ENCODE results near the gene ATOX1.
"Not testable (repeated sequence)": the region's sequence is repeated elsewhere in the genome, so short reads cannot be mapped to it uniquely, and the experiment has no call there.

ATOX1 gene

GRCh38 chr5:151737431-151737830 is 21.0 kb downstream of the ATOX1 start:
- Histone ChIP-seq H3K27me3 (ENCODE audit: insufficient read depth, low read depth, severe bottlenecking) (no peaks in the 10 kb centered on the region), H3K4me3 (ENCODE audit: low read depth, low read length) (no peak overlapping the region), H3K9me3 (ENCODE audit: severe bottlenecking) (no peaks in the 10 kb centered on the region), H3K27ac (no peak overlapping the region), H3K36me3 (peaks cover 2% of the 10 kb centered on the region; the same call in 1 of the 2 replicates)
- DNase-seq, result no peak
- TF ChIP-seq, protein P1, sequence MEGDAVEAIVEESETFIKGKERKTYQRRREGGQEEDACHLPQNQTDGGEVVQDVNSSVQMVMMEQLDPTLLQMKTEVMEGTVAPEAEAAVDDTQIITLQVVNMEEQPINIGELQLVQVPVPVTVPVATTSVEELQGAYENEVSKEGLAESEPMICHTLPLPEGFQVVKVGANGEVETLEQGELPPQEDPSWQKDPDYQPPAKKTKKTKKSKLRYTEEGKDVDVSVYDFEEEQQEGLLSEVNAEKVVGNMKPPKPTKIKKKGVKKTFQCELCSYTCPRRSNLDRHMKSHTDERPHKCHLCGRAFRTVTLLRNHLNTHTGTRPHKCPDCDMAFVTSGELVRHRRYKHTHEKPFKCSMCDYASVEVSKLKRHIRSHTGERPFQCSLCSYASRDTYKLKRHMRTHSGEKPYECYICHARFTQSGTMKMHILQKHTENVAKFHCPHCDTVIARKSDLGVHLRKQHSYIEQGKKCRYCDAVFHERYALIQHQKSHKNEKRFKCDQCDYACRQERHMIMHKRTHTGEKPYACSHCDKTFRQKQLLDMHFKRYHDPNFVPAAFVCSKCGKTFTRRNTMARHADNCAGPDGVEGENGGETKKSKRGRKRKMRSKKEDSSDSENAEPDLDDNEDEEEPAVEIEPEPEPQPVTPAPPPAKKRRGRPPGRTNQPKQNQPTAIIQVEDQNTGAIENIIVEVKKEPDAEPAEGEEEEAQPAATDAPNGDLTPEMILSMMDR (IDR thresholded peaks at IDR 0.05; ENCODE audit: low read depth, low read length), result no peak

- no peak overlapping the region for H3K4me3 ChIP-seq (ENCODE audit: low read depth, low read length)
- no peak for DNase-seq
- H3K27me3 ChIP-seq (ENCODE audit: insufficient read depth, low read depth, severe bottlenecking), result no peaks in the 10 kb centered on the region
- no peak overlapping the region for H3K27ac ChIP-seq
- no peaks in the 10 kb centered on the region for H3K36me3 ChIP-seq
- TF ChIP-seq, protein P1 (IDR thresholded peaks at IDR 0.05; ENCODE audit: low read depth, low read length), result no peak
- no peaks in the 10 kb centered on the region for H3K9me3 ChIP-seq (ENCODE audit: severe bottlenecking)
Measured at GRCh38 chr5:151735646-151736045, 22.8 kb downstream of the ATOX1 start.

DNA sequence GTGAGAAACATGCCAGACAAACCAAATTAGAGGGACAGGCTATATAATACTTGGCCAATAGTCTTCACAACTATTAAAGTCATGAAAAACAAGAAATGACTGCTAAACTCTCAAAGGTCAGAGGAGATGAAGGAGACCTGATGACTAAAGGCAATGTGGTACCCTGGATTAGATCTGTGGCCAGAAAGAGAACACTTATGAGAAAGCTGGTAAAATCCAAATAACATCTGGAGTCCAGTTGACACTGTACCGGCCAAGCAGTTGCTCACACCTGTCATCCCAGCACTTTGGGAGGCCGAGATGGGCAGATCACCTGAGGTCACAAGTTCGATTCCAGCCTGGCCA is 24.4 kb downstream of the ATOX1 start:
- TF ChIP-seq, protein P1 (IDR thresholded peaks at IDR 0.05; ENCODE audit: low read depth, low read length), result no peak
- Histone ChIP-seq H3K4me3 (ENCODE audit: low read depth, low read length) (no peak overlapping the region), H3K9me3 (ENCODE audit: severe bottlenecking) (peaks cover 9% of the 10 kb centered on the region), H3K36me3 (no peaks in the 10 kb centered on the region), H3K27ac (no peak overlapping the region), H3K27me3 (ENCODE audit: insufficient read depth, low read depth, severe bottlenecking) (no peaks in the 10 kb centered on the region)
- DNase-seq, result no peak

GRCh38 chr5:151733358-151734063 is 24.9 kb downstream of the ATOX1 start:
- H3K4me3 ChIP-seq (ENCODE audit: low read depth, low read length), result no peak overlapping the region
- H3K9me3 ChIP-seq (ENCODE audit: severe bottlenecking), result peaks cover 11% of the 10 kb centered on the region
- no peak for DNase-seq
- no peaks in the 10 kb centered on the region for H3K27me3 ChIP-seq (ENCODE audit: insufficient read depth, low read depth, severe bottlenecking)
- H3K36me3 ChIP-seq, result no peaks in the 10 kb centered on the region
- no peak overlapping the region for H3K27ac ChIP-seq
- TF ChIP-seq, protein P1 (IDR thresholded peaks at IDR 0.05; ENCODE audit: low read depth, low read length), result no peak

DNA sequence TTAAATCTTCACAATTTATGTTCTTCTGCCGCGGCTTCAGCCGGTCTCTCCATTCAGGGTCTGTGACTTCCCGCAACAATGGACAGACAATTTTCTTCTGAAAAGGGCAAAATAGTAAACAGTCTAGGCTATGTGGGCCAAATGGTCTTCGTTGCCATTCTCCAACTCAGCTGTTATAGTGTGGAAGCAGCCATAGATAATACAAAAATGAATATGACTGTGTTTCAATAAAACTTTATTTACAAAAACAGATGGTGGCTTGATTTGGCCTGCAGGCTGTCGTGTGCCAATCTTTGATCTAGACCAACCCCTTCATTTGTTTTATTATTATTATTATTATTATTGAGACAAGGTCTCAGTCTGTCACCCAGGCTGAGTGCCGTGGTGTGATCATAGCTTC is 28.1 kb downstream of the ATOX1 start:
- H3K27me3 ChIP-seq (ENCODE audit: insufficient read depth, low read depth, severe bottlenecking), result no peaks in the 10 kb centered on the region
- TF ChIP-seq, protein P1 (IDR thresholded peaks at IDR 0.05; ENCODE audit: low read depth, low read length), result no peak
- H3K27ac ChIP-seq, result no peak overlapping the region
- H3K4me3 ChIP-seq (ENCODE audit: low read depth, low read length), result no peak overlapping the region
- H3K9me3 ChIP-seq (ENCODE audit: severe bottlenecking), result peaks cover 11% of the 10 kb centered on the region
- no peak for DNase-seq
- no peaks in the 10 kb centered on the region for H3K36me3 ChIP-seq

GRCh38 chr5:151729597-151729996 is 28.8 kb downstream of the ATOX1 start:
- DNase-seq, H3K36me3 ChIP-seq: not testable (repeated sequence)
- H3K9me3 ChIP-seq (ENCODE audit: severe bottlenecking), result peaks cover 11% of the 10 kb centered on the region

More at GRCh38 chr5:151729597-151729996, 28.8 kb downstream of the ATOX1 start:
- H3K4me3 ChIP-seq (ENCODE audit: low read depth, low read length); H3K27me3 ChIP-seq (ENCODE audit: insufficient read depth, low read depth, severe bottlenecking); H3K27ac ChIP-seq: not testable (repeated sequence)
